Islet of Langerhans (tissue), 1 donor: ENCODE results near the gene TOMM34.

Experiments
- FAIRE-seq: peaks from one replicate; lab custom pipeline; 2011; peaks lifted over from hg19 to GRCh38; lab: Jason Lieb, UNC

The TOMM34 gene

GRCh38 chr20:44962483-44962882 is 2.3 kb upstream of the TOMM34 start:
- no peak for FAIRE-seq

- FAIRE-seq: no peak
Measured at GRCh38 chr20:44961870-44962267, 1.7 kb upstream of the TOMM34 start.

- FAIRE-seq: no peak
Measured at GRCh38 chr20:44961011-44961869, 1.0 kb upstream of the TOMM34 start.

GRCh38 chr20:44959638-44960102 is 527 bp downstream of the TOMM34 start:
- FAIRE-seq: no peak

GRCh38 chr20:44959082-44959637 is 1.0 kb downstream of the TOMM34 start:
- FAIRE-seq: no peak

- FAIRE-seq: no peak
Measured at GRCh38 chr20:44958276-44958675, 1.9 kb downstream of the TOMM34 start.

- no peak for FAIRE-seq
Measured at GRCh38 chr20:44956410-44956809, 3.8 kb downstream of the TOMM34 start.

GRCh38 chr20:44955270-44955669 is 4.9 kb downstream of the TOMM34 start:
- FAIRE-seq: no peak

GRCh38 chr20:44954211-44954610 is 6.0 kb downstream of the TOMM34 start:
- FAIRE-seq: no peak

GRCh38 chr20:44952731-44953130 is 7.5 kb downstream of the TOMM34 start:
- no peak for FAIRE-seq

GRCh38 chr20:44950368-44950767 is 9.8 kb downstream of the TOMM34 start:
- no peak for FAIRE-seq

GRCh38 chr20:44948513-44948912 is 11.7 kb downstream of the TOMM34 start:
- FAIRE-seq: no peak

GRCh38 chr20:44948107-44948506 is 12.1 kb downstream of the TOMM34 start:
- FAIRE-seq: no peak

GRCh38 chr20:44946271-44946852 is 13.8 kb downstream of the TOMM34 start:
- no peak for FAIRE-seq

- FAIRE-seq: no peak
Measured at GRCh38 chr20:44945261-44945660, 14.9 kb downstream of the TOMM34 start.

GRCh38 chr20:44943828-44944227 is 16.4 kb downstream of the TOMM34 start:
- no peak for FAIRE-seq

GRCh38 chr20:44942264-44942973 is 17.8 kb downstream of the TOMM34 start:
- FAIRE-seq: no peak

GRCh38 chr20:44941120-44941691 is 19.0 kb downstream of the TOMM34 start:
- no peak for FAIRE-seq

- no peak for FAIRE-seq
Measured at GRCh38 chr20:44938637-44939036, 21.6 kb downstream of the TOMM34 start.

- no peak for FAIRE-seq
Measured at GRCh38 chr20:44936510-44936909, 23.7 kb downstream of the TOMM34 start.

- FAIRE-seq: no peak
Measured at GRCh38 chr20:44932916-44933315, 27.3 kb downstream of the TOMM34 start.

GRCh38 chr20:44931911-44932310 is 28.3 kb downstream of the TOMM34 start:
- FAIRE-seq: no peak
